ENCODE results near the gene RERG. TPM values are rescaled to one million over a fixed set of nuclear protein-coding genes. Genes with fewer than 3 reads are reported as not detected.

Gene RERG
- total RNA-seq, 1 donor from 2014 or later, result 28.6 TPM

- no peaks in the 10 kb centered on the region for H3K9me3 Mint-ChIP-seq
- no peaks in the 10 kb centered on the region for H3K36me3 Mint-ChIP-seq
- DNase-seq (ENCODE audit: low spot score in 2 of 2, unreplicated experiment in 2 of 2), result no peak
- no peak for TF ChIP-seq CTCF (IDR thresholded peaks at IDR 0.05; ENCODE audit: unreplicated experiment)
- H3K4me3 Mint-ChIP-seq, result no peak overlapping the region
- H3K27me3 Mint-ChIP-seq (ENCODE audit: low read depth), result no peaks in the 10 kb centered on the region
- H3K27ac Mint-ChIP-seq, result no peak overlapping the region
- H3K4me1 Mint-ChIP-seq, result peaks cover 50% of the 10 kb centered on the region
These were observed 36.7 kb downstream of the RERG start for GRCh38 chr12:15184484-15184883.

- no peak for DNase-seq (ENCODE audit: low spot score in 2 of 2, unreplicated experiment in 2 of 2)
- Mint-ChIP-seq H3K4me1 (peaks cover 56% of the 10 kb centered on the region), H3K27me3 (ENCODE audit: low read depth) (no peaks in the 10 kb centered on the region)
These were observed 37.4 kb downstream of the RERG start for GRCh38 chr12:15183821-15184220.

GRCh38 chr12:15181017-15181683, 40.1 kb downstream of the RERG start:
- no peak for TF ChIP-seq CTCF (IDR thresholded peaks at IDR 0.05; ENCODE audit: unreplicated experiment)
- Mint-ChIP-seq H3K4me3 (no peak overlapping the region), H3K9me3 (peaks cover 3% of the 10 kb centered on the region), H3K4me1 (peaks cover 64% of the 10 kb centered on the region), H3K27ac (peak overlapping the region; percentile 58), H3K27me3 (ENCODE audit: low read depth) (no peaks in the 10 kb centered on the region), H3K36me3 (peaks cover 3% of the 10 kb centered on the region)
- DNase-seq (ENCODE audit: low spot score in 2 of 2, unreplicated experiment in 2 of 2), result no peak

More at GRCh38 chr12:15183821-15184220, 37.4 kb downstream of the RERG start:
- Mint-ChIP-seq H3K9me3 (no peaks in the 10 kb centered on the region), H3K36me3 (no peaks in the 10 kb centered on the region), H3K4me3 (no peak overlapping the region), H3K27ac (no peak overlapping the region)
- TF ChIP-seq CTCF (IDR thresholded peaks at IDR 0.05; ENCODE audit: unreplicated experiment), result no peak

- Mint-ChIP-seq H3K27me3 (ENCODE audit: low read depth) (no peaks in the 10 kb centered on the region), H3K36me3 (peaks cover 8% of the 10 kb centered on the region), H3K27ac (peak overlapping the region; percentile 58), H3K9me3 (peaks cover 9% of the 10 kb centered on the region), H3K4me3 (no peak overlapping the region), H3K4me1 (peaks cover 64% of the 10 kb centered on the region)
- DNase-seq (ENCODE audit: low spot score in 2 of 2, unreplicated experiment in 2 of 2), result no peak
- no peak for TF ChIP-seq CTCF (IDR thresholded peaks at IDR 0.05; ENCODE audit: unreplicated experiment)
These were observed 40.9 kb downstream of the RERG start for GRCh38 chr12:15180325-15180724.

GRCh38 chr12:15179672-15180071, 41.5 kb downstream of the RERG start:
- no peak overlapping the region for H3K4me3 Mint-ChIP-seq
- H3K27me3 Mint-ChIP-seq (ENCODE audit: low read depth), result no peaks in the 10 kb centered on the region
- no peak for DNase-seq (ENCODE audit: low spot score in 2 of 2, unreplicated experiment in 2 of 2)
- peak overlapping the region; percentile 43 for H3K27ac Mint-ChIP-seq
- peaks cover 58% of the 10 kb centered on the region for H3K4me1 Mint-ChIP-seq
- H3K9me3 Mint-ChIP-seq, result peaks cover 9% of the 10 kb centered on the region
- no peak for TF ChIP-seq CTCF (IDR thresholded peaks at IDR 0.05; ENCODE audit: unreplicated experiment)
- peaks cover 8% of the 10 kb centered on the region for H3K36me3 Mint-ChIP-seq
